Measurements from ENCODE around the gene GNL1.

DNA sequence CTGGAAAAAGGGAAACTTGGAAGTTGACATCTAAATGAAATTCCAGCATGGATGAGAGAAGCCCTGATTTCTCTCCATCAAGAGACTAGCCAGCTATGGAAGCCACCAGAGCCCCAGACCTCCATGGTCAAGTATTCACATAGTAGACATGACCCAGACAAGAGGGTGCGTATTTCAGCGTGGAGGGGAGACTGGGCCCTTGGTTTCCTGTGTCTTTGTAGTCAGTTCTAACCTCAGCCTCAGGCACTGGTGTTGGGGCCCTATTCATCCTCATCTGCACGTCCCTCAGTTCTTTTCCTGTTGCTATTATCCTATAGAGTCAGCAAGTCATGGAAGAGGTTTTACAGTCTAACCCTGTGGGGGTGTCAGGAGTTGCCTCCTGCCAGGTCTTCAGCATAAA is 12.5 kb downstream of the GNL1 start:
- no peak for TF ChIP-seq GATA2 (IDR thresholded peaks at IDR 0.05; ENCODE audit: low read depth, low read length)
- TF ChIP-seq GATA3 (IDR thresholded peaks at IDR 0.05; ENCODE audit: low read depth, low read length) = no peak
